H9 (cell line): ENCODE results near the gene PAX8. TPM values are rescaled to one million over a fixed set of nuclear protein-coding genes. Genes with fewer than 3 reads are reported as not detected.

Experiments used
- DNase-seq: peaks from one replicate; pipeline ENCODE4 v3.0.0-alpha.2; 2017
- H2AFZ ChIP-seq: one replicate; pipeline ENCODE4 v1.6.1; 2013; ENCODE audit warnings: mild to moderate bottlenecking, low read length, control low read depth, moderate library complexity
- H2AK5ac ChIP-seq: 2 replicates; pipeline ENCODE4 v1.6.1; 2013; ENCODE audit warnings: low read length, control low read depth, mixed read lengths; ENCODE audit not compliant: insufficient read length
- H2BK120ac ChIP-seq: one replicate; pipeline ENCODE4 v1.6.1; 2013; ENCODE audit warnings: low read depth, mild to moderate bottlenecking, low read length, control low read depth, inconsistent platforms; ENCODE audit not compliant: poor library complexity, severe bottlenecking
- H2BK12ac ChIP-seq: 2 replicates; pipeline ENCODE4 v1.6.1; 2013; ENCODE audit warnings: low read length, control low read depth, mixed read lengths, low read depth; ENCODE audit not compliant: insufficient read length
- H2BK15ac ChIP-seq: 2 replicates; pipeline ENCODE4 v1.6.1; 2013; ENCODE audit warnings: low read depth, low read length, control low read depth
- H2BK20ac ChIP-seq: one replicate; pipeline ENCODE4 v1.6.1; 2013; ENCODE audit warnings: low read depth, mild to moderate bottlenecking, low read length, control low read depth, inconsistent platforms; ENCODE audit not compliant: poor library complexity, severe bottlenecking
- H2BK5ac ChIP-seq: 2 replicates; pipeline ENCODE4 v1.6.1; 2013; ENCODE audit warnings: low read length, control low read depth, mixed read lengths; ENCODE audit not compliant: insufficient read length
- H3K14ac ChIP-seq: 2 replicates; pipeline ENCODE4 v1.6.1; 2013; ENCODE audit warnings: low read length, control low read depth; ENCODE audit not compliant: insufficient read depth
- H3K18ac ChIP-seq: 2 replicates; pipeline ENCODE4 v1.6.1; 2013; ENCODE audit warnings: low read depth, mild to moderate bottlenecking, mixed read lengths, low read length, control low read depth; ENCODE audit not compliant: insufficient read length
- H3K23ac ChIP-seq: 2 replicates; pipeline ENCODE4 v1.6.1; 2013; ENCODE audit warnings: low read length, control low read depth, mixed read lengths, low read depth; ENCODE audit not compliant: insufficient read length
- H3K23me2 ChIP-seq: 2 replicates; pipeline ENCODE4 v1.6.1; 2013; ENCODE audit warnings: low read depth, mild to moderate bottlenecking, mixed read lengths, low read length, control low read depth; ENCODE audit not compliant: insufficient read length, poor library complexity, severe bottlenecking
- H3K27ac ChIP-seq: 2 replicates; pipeline ENCODE4 v1.5.1; 2013; ENCODE audit warnings: low read length, control low read depth, mixed read lengths, low read depth; ENCODE audit not compliant: insufficient read length
- H3K27me3 ChIP-seq: 2 replicates; pipeline ENCODE4 v1.6.1; 2013; ENCODE audit warnings: low read length, control low read depth, inconsistent platforms; ENCODE audit not compliant: insufficient read depth
- H3K4ac ChIP-seq: 2 replicates; pipeline ENCODE4 v1.6.1; 2013; ENCODE audit warnings: low read depth, mild to moderate bottlenecking, control low read depth, inconsistent platforms, low read length, moderate library complexity
- H3K4me1 ChIP-seq: 2 replicates; pipeline ENCODE4 v1.6.1; 2013; ENCODE audit warnings: low read length, control low read depth, inconsistent platforms; ENCODE audit not compliant: insufficient read depth
- H3K4me2 ChIP-seq: 2 replicates; pipeline ENCODE4 v1.6.1; 2013; ENCODE audit warnings: low read length, control low read depth, mixed read lengths; ENCODE audit not compliant: insufficient read length, insufficient read depth
- H3K56ac ChIP-seq: 2 replicates; pipeline ENCODE4 v1.6.1; 2013; ENCODE audit warnings: low read depth, mild to moderate bottlenecking, mixed read lengths, low read length, control low read depth; ENCODE audit not compliant: insufficient read length
- H3K79me1 ChIP-seq: 2 replicates; pipeline ENCODE4 v1.6.1; 2013; ENCODE audit warnings: low read depth, mild to moderate bottlenecking, moderate library complexity, low read length, control low read depth, inconsistent platforms; ENCODE audit not compliant: insufficient read depth, poor library complexity, severe bottlenecking
- H3K79me2 ChIP-seq: 2 replicates; pipeline ENCODE4 v1.6.1; 2013; ENCODE audit warnings: low read length, control low read depth, inconsistent platforms; ENCODE audit not compliant: insufficient read depth
- H3K9ac ChIP-seq: 2 replicates; pipeline ENCODE4 v1.6.1; 2013; ENCODE audit warnings: low read length, control low read depth, mixed read lengths; ENCODE audit not compliant: insufficient read length; ENCODE audit errors: extremely low read depth
- H3K9me3 ChIP-seq: one replicate; pipeline ENCODE4 v1.6.1; 2013; ENCODE audit warnings: low read depth, low read length, inconsistent platforms; ENCODE audit not compliant: control insufficient read depth
- H3T11ph ChIP-seq: one replicate; pipeline ENCODE4 v1.6.1; 2013; ENCODE audit warnings: mild to moderate bottlenecking, low read length, control low read depth, inconsistent platforms
- H4K20me1 ChIP-seq: one replicate; pipeline ENCODE4 v1.6.1; 2013; ENCODE audit not compliant: control insufficient read depth, insufficient read length, insufficient read depth
- H4K5ac ChIP-seq: 2 replicates; pipeline ENCODE4 v1.6.1; 2013; ENCODE audit warnings: low read depth, mild to moderate bottlenecking, mixed read lengths, low read length, control low read depth; ENCODE audit not compliant: insufficient read length
- H4K8ac ChIP-seq: replicated peaks from 2 replicates; pipeline ENCODE4 v1.6.1; 2013; ENCODE audit warnings: low read length, control low read depth, mixed read lengths, low read depth; ENCODE audit not compliant: insufficient read length
- H4K91ac ChIP-seq: 2 replicates; pipeline ENCODE4 v1.6.1; 2013; ENCODE audit warnings: low read depth, mild to moderate bottlenecking, moderate library complexity, mixed read lengths, low read length, control low read depth; ENCODE audit not compliant: insufficient read length
- H3K27ac Mint-ChIP-seq, 3 experiments: 2 replicates in 2 of 3; 3 replicates in 1 of 3; pipeline ENCODE4 v1.8.0; 2020 to 2021; ENCODE audit warnings: mixed read lengths in 3 of 3, mild to moderate bottlenecking in 1 of 3, moderate library complexity in 1 of 3
- H3K27me3 Mint-ChIP-seq: 2 replicates; pipeline ENCODE4 v1.8.0; 2021; ENCODE audit warnings: low read depth, mild to moderate bottlenecking, moderate library complexity, mixed read lengths
- H3K36me3 Mint-ChIP-seq, 3 experiments: 2 replicates in 2 of 3; 3 replicates in 1 of 3; pipeline ENCODE4 v1.8.0; 2020 to 2021; ENCODE audit warnings: low read depth in 3 of 3, mixed read lengths in 3 of 3; ENCODE audit not compliant: insufficient read depth in 1 of 3
- H3K4me1 Mint-ChIP-seq, 2 experiments: 2 replicates each; pipeline ENCODE4 v1.8.0; 2020; ENCODE audit warnings: mixed read lengths in 2 of 2
- H3K4me3 Mint-ChIP-seq, 2 experiments: 2 replicates in 1 of 2; 3 replicates in 1 of 2; pipeline ENCODE4 v1.8.0; 2020 to 2021; ENCODE audit warnings: mild to moderate bottlenecking in 2 of 2, mixed read lengths in 2 of 2, moderate library complexity in 1 of 2
- H3K9me3 Mint-ChIP-seq, 2 experiments: 2 replicates in 1 of 2; 3 replicates in 1 of 2; pipeline ENCODE4 v1.8.0; 2020; ENCODE audit warnings: mild to moderate bottlenecking in 2 of 2, mixed read lengths in 2 of 2, moderate library complexity in 1 of 2
- WGBS: extraction: QIAGEN DNeasy Blood & Tissue Kit; methylation state at CpG from one replicate; pipeline ENCODE4 v1.1.7; 2013; ENCODE audit warnings: missing lambda C conversion rate, low lambda C conversion rate, mixed read lengths; ENCODE audit not compliant: insufficient read length; ENCODE audit errors: extremely low coverage; 5-methylcytosine and 5-hydroxymethylcytosine counted together
- total RNA-seq: library from RNA; stranded (reverse); gene quantifications from 2 replicates; pipeline ENCODE4 v1.2.1, GENCODE V29; 2021
- TF ChIP-seq, protein P1 (sequence below): fragments of 200-600 bp; sonication (generic); conservative IDR thresholded peaks from 3 replicates; pipeline ENCODE4 v1.8.0; 2021; ENCODE audit warnings: antibody characterized with exemption, mild to moderate bottlenecking

The PAX8 gene
- total RNA-seq, 1 experiment from 2014 or later, result not detected

DNA sequence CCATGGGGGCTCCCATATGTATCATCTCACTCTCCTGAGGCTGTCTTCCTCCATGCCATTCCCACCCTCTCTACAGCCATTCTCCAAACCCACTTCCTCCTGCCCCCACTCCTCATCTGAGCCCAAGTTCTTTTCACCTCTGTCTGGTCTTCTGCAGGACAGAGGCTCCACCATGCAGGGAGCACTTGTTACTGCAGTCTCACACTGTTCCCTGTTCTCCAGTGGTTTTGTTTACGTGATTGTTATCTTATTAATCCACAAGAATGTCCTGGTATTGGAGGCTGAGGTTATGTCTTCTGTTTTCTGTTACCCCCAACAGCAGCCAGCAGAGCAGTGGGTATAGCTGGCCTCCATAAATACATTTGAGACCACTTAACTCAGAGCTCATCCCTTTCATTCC, 51.4 kb downstream of the PAX8 start:
- H2BK12ac ChIP-seq, result no peak overlapping the region
- no peak overlapping the region for H2BK20ac ChIP-seq
- H4K8ac ChIP-seq, result no peak overlapping the region
- H3K79me2 ChIP-seq, result no peaks in the 10 kb centered on the region
- no peak overlapping the region for H3K9ac ChIP-seq
- H3K79me1 ChIP-seq, result no peaks in the 10 kb centered on the region
- no peak overlapping the region for H3K56ac ChIP-seq
- no peak for DNase-seq
- no peak overlapping the region for H3K14ac ChIP-seq
- Mint-ChIP-seq H3K27ac (no peak overlapping the region), H3K4me3 (no peak overlapping the region), H3K36me3 (no peaks in the 10 kb centered on the region), H3K27me3 (peaks cover 7% of the 10 kb centered on the region), H3K9me3 (no peaks in the 10 kb centered on the region), H3K4me1 (peaks cover 5 to 6% of the 10 kb centered on the region in 2 experiments)
- TF ChIP-seq, protein P1, sequence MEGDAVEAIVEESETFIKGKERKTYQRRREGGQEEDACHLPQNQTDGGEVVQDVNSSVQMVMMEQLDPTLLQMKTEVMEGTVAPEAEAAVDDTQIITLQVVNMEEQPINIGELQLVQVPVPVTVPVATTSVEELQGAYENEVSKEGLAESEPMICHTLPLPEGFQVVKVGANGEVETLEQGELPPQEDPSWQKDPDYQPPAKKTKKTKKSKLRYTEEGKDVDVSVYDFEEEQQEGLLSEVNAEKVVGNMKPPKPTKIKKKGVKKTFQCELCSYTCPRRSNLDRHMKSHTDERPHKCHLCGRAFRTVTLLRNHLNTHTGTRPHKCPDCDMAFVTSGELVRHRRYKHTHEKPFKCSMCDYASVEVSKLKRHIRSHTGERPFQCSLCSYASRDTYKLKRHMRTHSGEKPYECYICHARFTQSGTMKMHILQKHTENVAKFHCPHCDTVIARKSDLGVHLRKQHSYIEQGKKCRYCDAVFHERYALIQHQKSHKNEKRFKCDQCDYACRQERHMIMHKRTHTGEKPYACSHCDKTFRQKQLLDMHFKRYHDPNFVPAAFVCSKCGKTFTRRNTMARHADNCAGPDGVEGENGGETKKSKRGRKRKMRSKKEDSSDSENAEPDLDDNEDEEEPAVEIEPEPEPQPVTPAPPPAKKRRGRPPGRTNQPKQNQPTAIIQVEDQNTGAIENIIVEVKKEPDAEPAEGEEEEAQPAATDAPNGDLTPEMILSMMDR, result no peak
- H3K23me2 ChIP-seq, result no peaks in the 10 kb centered on the region
- no peaks in the 10 kb centered on the region for H3K4me1 ChIP-seq
- H3K27me3 ChIP-seq, result no peaks in the 10 kb centered on the region
- no peak overlapping the region for H3K23ac ChIP-seq
- H2AFZ ChIP-seq, result no peak overlapping the region
- no peak overlapping the region for H3K27ac ChIP-seq
- H3T11ph ChIP-seq, result no peak overlapping the region
- peak overlapping the region; percentile 6 for H3K18ac ChIP-seq
- H2BK120ac ChIP-seq, result no peak overlapping the region
- no CpG with 5 or more reads among the region's 1 CpG for WGBS
- no peak overlapping the region for H2BK5ac ChIP-seq
- H4K20me1 ChIP-seq, result no peaks in the 10 kb centered on the region
- no peak overlapping the region for H4K5ac ChIP-seq
- no peak overlapping the region for H3K4me2 ChIP-seq
- no peaks in the 10 kb centered on the region for H3K9me3 ChIP-seq
- H2BK15ac ChIP-seq, result no peak overlapping the region
- H4K91ac ChIP-seq, result no peak overlapping the region
- H2AK5ac ChIP-seq, result no peak overlapping the region
- no peak overlapping the region for H3K4ac ChIP-seq
